ENCODE results near the gene ZBTB7C. TPM values are rescaled to one million over a fixed set of nuclear protein-coding genes. Genes with fewer than 3 reads are reported as not detected.

ZBTB7C gene
- total and polyA plus RNA-seq, 2 of the 8 experiments (the other 6 are each of a cell fraction or from before 2014, with no cell fraction given), result 0.15 to 0.45 TPM

GRCh38 chr18:48199399-48199798 lies 209.8 kb downstream of the ZBTB7C start:
- ChIA-PET POLR2A (ENCODE audit: partially characterized antibody) (no interaction called here), CTCF (ENCODE audit: partially characterized antibody) (interaction anchor here (1.2 kb wide), 2 partner anchors 13 to 246 kb away, joined by 3 to 5 read pairs; no protein-coding TSS in a partner anchor)
- no peak overlapping the region for H3K27ac ChIP-seq (ENCODE audit: low read depth, low read length)
- no peaks in the 10 kb centered on the region for H3K36me3 ChIP-seq (ENCODE audit: control insufficient read depth in 2 of 4, insufficient read depth in 4 of 4, low read length in 3 of 4)
- no peak overlapping the region for H2BK5ac ChIP-seq (ENCODE audit: low read depth, low read length)
- no peaks in the 10 kb centered on the region for H4K20me1 ChIP-seq (replicated peaks in 1 of 2; ENCODE audit: control insufficient read depth in 1 of 2, insufficient read depth in 2 of 2, low read length in 2 of 2)
- no peak overlapping the region for H3K18ac ChIP-seq (ENCODE audit: extremely low read depth, low read length)
- H3K9ac ChIP-seq (replicated peaks in 1 of 4; ENCODE audit: extremely low read depth in 1 of 4, low read depth in 3 of 4, low read length in 3 of 4), result no peak overlapping the region
- no peak overlapping the region for H4K8ac ChIP-seq (ENCODE audit: extremely low read depth, insufficient read depth, low read length)
- H3K14ac ChIP-seq (ENCODE audit: insufficient read length), result no peak overlapping the region
- peaks cover 0 to 3% of the 10 kb centered on the region in 2 experiments; a peak in 1 of 4 replicates for H3K9me3 ChIP-seq (ENCODE audit: insufficient read depth in 2 of 2, low read depth in 1 of 2, low read length in 1 of 2)
- FAIRE-seq, result no peak
- 80% methylated on average over 3 of the region's 3 CpGs; no CpG with 5 or more reads in 1 of the 2 experiments for WGBS, 2 experiments (ENCODE audit: extremely low coverage in 1 of 2, insufficient coverage in 1 of 2, insufficient read length in 1 of 2, insufficient replicate concordance in 2 of 2, low coverage in 1 of 2, low lambda C conversion rate in 2 of 2, missing lambda C conversion rate in 1 of 2)
- no peak overlapping the region for H4K91ac ChIP-seq (replicated peaks; ENCODE audit: insufficient read length, low read length)
- no peak overlapping the region for H3K4me3 ChIP-seq (ENCODE audit: extremely low read depth in 1 of 4, insufficient read depth in 2 of 4, low read depth in 3 of 4, low read length in 4 of 4)
- DNase-seq (ENCODE audit: low read depth in 1 of 2, low spot score in 2 of 2), result no peak
- H3K4me2 ChIP-seq (ENCODE audit: insufficient read depth in 1 of 2, low read depth in 2 of 2, low read length in 2 of 2), result no peak overlapping the region
- no peak overlapping the region for H3K56ac ChIP-seq (replicated peaks; ENCODE audit: insufficient read length, low read depth, low read length)
- no peak overlapping the region for H2BK120ac ChIP-seq (replicated peaks; ENCODE audit: low read depth, low read length)
- H2BK20ac ChIP-seq (ENCODE audit: low read length), result no peak overlapping the region
- H3K4ac ChIP-seq (replicated peaks; ENCODE audit: insufficient read length, low read depth, low read length), result no peak overlapping the region
- H3K79me2 ChIP-seq (ENCODE audit: control insufficient read depth in 1 of 2, insufficient read depth in 2 of 2, low read length in 2 of 2), result no peaks in the 10 kb centered on the region
- no peak overlapping the region for H4K5ac ChIP-seq (ENCODE audit: insufficient read length, low read depth, low read length)
- no peaks in the 10 kb centered on the region for H3K27me3 ChIP-seq (replicated peaks in 1 of 4; ENCODE audit: control insufficient read depth in 3 of 4, extremely low read depth in 1 of 4, insufficient read depth in 3 of 4, low read length in 3 of 4)
- peaks cover 0 to 3% (median 0%) of the 10 kb centered on the region in 4 experiments; a peak in 1 of 7 replicates for H3K4me1 ChIP-seq (replicated peaks in 1 of 4; ENCODE audit: control insufficient read depth in 3 of 4, insufficient read depth in 4 of 4, low read length in 3 of 4)
- no peak overlapping the region for H2AK5ac ChIP-seq (ENCODE audit: low read depth, low read length)
- no peak overlapping the region for H2AFZ ChIP-seq (ENCODE audit: low read length)
- no peak overlapping the region for H2BK15ac ChIP-seq (ENCODE audit: low read length)
- no peak overlapping the region for H3K23ac ChIP-seq (ENCODE audit: insufficient read length)
- H3K23me2 ChIP-seq (ENCODE audit: low read depth, low read length), result peaks cover 2% of the 10 kb centered on the region; the same call in 1 of the 2 replicates
- no peaks in the 10 kb centered on the region for H3K79me1 ChIP-seq (ENCODE audit: low read depth, low read length)
- H2BK12ac ChIP-seq (ENCODE audit: low read depth, low read length), result no peak overlapping the region
- no peak for TF ChIP-seq ATF2 (IDR thresholded peaks at IDR 0.05; ENCODE audit: low read length)
- no peak for TF ChIP-seq HDAC6 (IDR thresholded peaks at IDR 0.05; ENCODE audit: low read depth, low read length)
- TF ChIP-seq KDM4A (IDR thresholded peaks at IDR 0.05; ENCODE audit: low read depth, low read length, severe bottlenecking), result no peak
- TF ChIP-seq TAF7 (optimal IDR thresholded peaks at IDR 0.05; ENCODE audit: borderline replicate concordance, low read depth, low read length), result no peak
- no peak for TF ChIP-seq SIX5 (IDR thresholded peaks at IDR 0.05; ENCODE audit: low read depth, low read length)
- TF ChIP-seq CTBP2 (IDR thresholded peaks at IDR 0.05; ENCODE audit: borderline replicate concordance, insufficient read depth, insufficient read length, low read length), result no peak
- no peak for TF ChIP-seq ASH2L (IDR thresholded peaks at IDR 0.05; ENCODE audit: low read length)
- no peak for TF ChIP-seq RFX5 (IDR thresholded peaks at IDR 0.05; ENCODE audit: borderline replicate concordance, low read depth, low read length)
- TF ChIP-seq KDM5A (IDR thresholded peaks at IDR 0.05; ENCODE audit: low read length), result no peak
- TF ChIP-seq BACH1 (IDR thresholded peaks at IDR 0.05; ENCODE audit: low read length), result no peak
- no peak for TF ChIP-seq EGR1 (IDR thresholded peaks at IDR 0.05; ENCODE audit: borderline replicate concordance, low read depth, low read length)
- no peak for TF ChIP-seq TEAD4 (IDR thresholded peaks at IDR 0.05; ENCODE audit: low read depth, low read length)
- TF ChIP-seq CHD1 (IDR thresholded peaks at IDR 0.05; ENCODE audit: low read depth, low read length), result no peak
- TF ChIP-seq TBP (IDR thresholded peaks at IDR 0.05; ENCODE audit: low read depth, low read length), result no peak
